ENCODE results near the gene SPX.

The SPX gene, protein sequence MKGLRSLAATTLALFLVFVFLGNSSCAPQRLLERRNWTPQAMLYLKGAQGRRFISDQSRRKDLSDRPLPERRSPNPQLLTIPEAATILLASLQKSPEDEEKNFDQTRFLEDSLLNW

DNA sequence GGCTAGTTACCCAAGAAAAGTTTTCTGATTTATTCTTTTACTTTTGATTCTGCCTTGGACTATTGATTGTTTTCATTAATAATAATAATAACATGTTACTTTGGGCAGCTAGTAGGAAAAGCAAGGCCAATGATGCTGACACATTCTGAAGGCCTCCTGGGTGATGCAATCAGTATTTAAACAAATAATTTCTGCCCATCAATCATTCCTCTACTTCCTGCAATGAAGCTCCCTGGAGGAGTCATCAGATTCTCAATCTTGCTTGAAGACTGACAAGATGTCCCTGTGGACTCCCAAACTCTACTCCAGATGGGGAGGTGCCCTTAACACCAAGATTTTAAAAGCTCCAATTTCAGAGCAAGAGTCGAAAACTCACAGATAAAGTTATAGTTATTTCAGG lies at the start of gene SPX:
SPX (plus strand) TSS at position 244 of the 400 bp plus-strand sequence. CDS start 177 bp downstream, outside the sequence.
- H3K27ac ChIP-seq = no peak within 1 kb of the TSS
- H3K4me3 ChIP-seq = peak within 1 kb of the TSS in 1 of 7 experiments; percentile 38

DNA sequence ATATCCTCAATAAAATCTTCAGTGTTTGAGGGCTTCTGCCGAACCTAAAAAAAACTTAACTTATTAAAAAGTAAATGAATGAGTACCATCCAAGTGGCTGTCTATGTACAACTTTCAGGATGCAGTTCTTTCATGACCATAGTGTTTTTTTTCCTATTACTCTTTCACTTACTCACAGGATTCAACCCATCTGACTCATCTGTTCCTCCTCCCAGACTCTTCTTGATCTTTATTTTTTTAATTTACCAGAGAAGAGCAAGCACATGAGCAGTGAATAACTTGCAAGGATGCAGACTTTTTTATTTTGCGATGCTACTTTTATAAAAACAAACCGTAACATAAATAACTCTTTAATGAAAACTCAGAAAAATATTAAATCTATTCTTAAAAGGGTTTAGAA lies 49.1 kb upstream of the SPX start:
- Histone ChIP-seq H3K27ac (no peak overlapping the region), H3K4me3 (no peak overlapping the region)

DNA sequence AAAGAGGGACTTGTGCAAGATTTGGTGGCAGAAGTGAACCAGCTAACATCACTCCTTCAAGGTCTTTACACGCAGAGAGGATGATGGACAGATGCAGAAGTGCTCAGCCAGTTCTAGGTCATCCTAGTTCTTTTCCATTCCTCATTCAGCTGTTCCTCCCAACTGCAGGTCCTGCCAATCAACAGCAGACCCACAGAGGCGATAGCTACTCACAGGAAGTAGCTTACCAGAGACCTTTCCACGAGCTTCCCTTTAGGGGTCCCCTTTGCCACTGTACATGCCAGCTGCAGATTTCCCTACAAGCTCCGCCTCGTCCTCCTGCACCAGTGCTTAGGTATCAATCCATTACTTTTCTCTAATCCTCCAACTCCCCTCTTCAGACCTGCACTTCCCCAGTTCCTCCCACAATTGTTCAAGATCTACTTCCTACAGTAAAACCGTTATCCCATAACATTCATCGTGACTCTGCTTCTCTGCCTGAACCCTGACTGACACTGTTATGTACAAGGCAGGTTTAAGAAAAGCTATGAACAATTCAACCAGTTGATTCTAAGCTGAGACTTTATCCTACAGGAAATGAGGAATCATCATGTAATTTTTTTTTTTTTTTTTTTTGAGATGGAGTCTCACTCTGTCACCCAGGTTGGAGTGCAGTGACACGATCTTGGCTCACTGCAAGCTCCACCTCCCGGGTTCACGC lies 47.2 kb upstream of the SPX start:
- Histone ChIP-seq H3K27ac (no peak overlapping the region), H3K4me3 (no peak overlapping the region)

DNA sequence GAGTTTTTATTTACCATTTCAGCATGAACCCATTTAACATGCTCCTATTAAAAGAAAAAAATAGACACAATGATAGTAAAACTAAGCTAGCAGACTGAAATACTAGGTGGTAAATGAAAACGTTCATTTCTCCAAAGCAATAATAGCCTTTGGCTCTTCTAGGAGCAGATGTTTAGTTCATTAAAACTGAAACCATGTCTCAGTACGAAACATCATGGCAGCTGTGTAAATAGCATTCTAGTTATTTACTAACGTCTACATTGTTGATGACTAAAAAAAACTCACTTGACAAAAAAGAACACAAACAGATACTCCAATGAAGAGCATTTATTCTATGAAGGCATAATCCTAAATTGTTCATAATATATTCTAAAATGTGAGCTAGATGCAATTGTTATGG lies 42.6 kb upstream of the SPX start:
- Histone ChIP-seq H3K4me3 (no peak overlapping the region), H3K27ac (no peak overlapping the region)

DNA sequence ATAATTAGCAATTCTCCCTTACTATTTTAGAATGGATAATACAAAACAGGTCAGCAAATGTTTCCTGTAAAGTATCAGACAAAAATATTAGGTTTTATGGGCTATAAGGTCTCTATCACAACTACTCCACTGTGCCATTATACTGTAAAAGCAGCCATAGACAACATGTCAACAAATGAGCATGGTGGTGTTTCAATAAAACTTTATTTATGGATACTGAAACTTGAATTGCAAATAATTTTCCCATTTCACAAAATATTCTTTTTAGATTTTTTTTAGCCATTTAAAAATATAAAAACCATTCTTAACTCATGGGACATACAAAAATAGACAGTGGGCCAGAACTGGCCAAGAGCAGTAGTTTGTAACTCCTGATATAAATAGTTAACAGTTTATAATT lies 40.1 kb upstream of the SPX start:
- no peak overlapping the region for H3K4me3 ChIP-seq
- no peak overlapping the region for H3K27ac ChIP-seq

DNA sequence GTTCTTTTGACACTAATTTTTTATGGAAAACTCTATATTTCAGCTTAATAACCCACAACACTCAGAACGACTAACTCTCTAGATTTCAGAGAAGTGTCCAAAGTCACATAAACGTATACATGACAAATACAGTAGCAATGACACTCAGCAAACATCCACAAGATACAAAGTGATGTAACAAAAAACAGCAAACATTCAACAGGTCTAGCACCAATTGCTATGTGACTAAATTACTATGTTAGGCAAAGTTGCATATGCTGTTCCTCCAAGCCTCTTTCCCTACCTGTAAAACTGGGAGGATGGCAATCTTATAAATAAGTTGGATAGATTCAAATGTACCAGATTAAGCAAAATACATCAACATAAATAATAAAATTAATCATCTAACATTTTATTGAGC lies 26.3 kb upstream of the SPX start:
- no peak overlapping the region for H3K27ac ChIP-seq
- H3K4me3 ChIP-seq = no peak overlapping the region

DNA sequence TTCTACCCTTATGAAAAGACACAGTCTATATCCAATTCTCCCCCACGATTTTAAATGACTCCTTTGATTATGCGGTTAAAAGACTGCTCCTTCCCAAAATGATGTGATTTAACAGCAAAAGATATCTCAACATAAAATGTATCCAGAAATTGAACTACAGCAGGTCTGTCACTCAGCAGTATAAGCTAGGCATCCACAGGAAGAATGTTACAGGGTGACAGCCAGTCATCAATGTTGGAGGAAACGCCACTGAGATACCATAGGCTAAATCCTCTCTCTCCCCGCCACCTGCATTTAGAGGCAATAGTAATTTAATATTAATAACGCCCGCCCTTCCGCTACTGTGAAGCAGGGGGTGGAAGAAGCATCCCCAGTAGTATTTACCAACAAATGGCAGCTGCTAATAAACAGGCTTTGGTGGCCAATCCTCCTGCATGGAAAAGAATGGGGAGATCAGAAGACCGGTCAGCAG lies 25.3 kb upstream of the SPX start:
- peak overlapping the region; percentile 31 to 98 (median 88) for H3K27ac ChIP-seq
- H3K4me3 ChIP-seq = peak overlapping the region; percentile 89 to 99 (median 94)

DNA sequence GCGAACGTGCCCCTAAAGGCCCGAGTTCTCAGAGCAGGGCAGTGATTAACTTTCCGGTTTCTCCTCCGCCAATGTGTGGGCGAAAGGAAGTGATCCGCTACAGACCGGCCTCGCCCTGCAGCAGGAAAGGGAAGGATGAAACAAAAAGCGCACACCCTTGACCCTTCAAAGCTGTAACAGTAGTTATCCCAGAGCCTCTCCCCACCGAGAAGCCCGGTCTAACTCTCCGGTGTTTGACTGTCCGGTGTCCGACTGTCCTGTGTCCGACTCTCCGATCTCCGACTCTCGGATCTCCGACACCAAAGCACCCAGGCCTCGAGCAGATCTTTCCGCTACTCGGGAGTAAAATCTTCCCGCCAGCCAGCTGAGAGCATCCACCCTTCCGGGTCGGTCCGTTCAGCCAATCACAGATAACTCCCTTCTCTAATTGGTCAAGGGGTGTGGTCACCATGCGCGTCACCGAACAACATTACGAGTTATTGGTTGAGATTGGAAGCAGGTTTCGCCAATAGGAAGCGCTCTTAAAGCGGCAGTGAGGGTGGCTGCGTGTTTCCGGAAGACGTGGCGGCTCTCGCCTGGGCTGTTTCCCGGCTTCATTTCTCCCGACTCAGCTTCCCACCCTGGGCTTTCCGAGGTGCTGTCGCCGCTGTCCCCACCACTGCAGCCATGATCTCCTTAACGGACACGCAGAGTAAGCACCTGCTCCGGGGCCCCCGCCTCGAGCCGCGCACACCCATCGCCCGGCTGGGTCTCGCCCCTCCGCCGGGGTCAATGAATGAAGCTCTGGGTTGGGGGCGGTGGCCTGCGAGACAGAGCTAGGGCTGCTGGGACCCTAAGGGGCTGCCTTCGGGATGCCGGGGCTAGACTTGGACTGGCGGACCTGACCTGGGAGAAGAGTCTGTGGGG lies 24.6 kb upstream of the SPX start, which contains the start of the genes GOLT1B and RECQL:
GOLT1B (plus strand) TSS at position 532 of the 906 bp plus-strand sequence; CDS start at position 667, 135 bp downstream.
RECQL (minus strand) TSS at position 378 of the 906 bp plus-strand sequence. CDS start 2,065 bp downstream, outside the sequence.
- H3K27ac ChIP-seq = peak within 1 kb of the TSS; percentile 78 to 98 (median 89)

DNA sequence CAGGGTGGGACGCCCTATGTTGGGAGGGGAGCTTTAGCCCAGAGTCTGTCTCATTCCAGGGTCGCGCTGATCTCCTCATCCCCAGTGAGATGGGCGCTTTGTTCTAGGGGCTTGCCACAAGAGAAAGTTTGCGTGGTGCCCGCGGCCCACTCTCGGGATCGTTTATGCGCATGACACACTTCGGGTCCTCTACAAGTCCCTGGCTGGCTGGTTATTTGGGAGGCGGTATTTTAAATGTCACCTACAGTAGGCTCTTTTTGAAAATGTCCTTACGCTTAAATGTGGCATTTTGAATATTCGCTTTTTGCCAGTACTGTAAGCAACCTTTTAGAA lies 24.0 kb upstream of the SPX start:
- Histone ChIP-seq H3K4me3 (peak overlapping the region; percentile 89 to 99 (median 94)), H3K27ac (peak overlapping the region; percentile 78 to 98 (median 89))

More for the DNA sequence above, 24.6 kb upstream of the SPX start, which contains the start of the genes GOLT1B and RECQL:
- peak within 1 kb of the TSS; percentile 89 to 99 (median 94) for H3K4me3 ChIP-seq

DNA sequence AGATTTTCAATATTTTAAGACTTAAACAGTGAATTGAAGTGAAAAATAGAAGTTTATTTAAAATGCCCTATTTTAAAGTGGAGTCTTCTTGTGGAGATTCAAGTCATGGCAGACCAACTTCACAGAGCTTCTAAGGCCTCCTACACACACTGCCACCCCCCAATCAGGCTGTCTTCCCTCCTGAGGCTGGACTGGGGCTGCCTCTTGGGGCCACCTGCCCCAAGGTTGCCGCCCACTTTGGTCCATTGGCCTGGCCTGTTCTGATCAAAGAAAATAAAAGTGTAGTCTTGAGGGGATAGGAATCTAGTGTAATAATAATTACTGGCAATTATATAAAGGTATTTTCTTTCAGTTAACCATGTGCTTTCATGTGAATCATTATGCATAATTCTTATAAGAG lies 23.2 kb upstream of the SPX start:
- Histone ChIP-seq H3K4me3 (peak overlapping the region in 6 of 7 experiments; percentile 6 to 99 (median 92)), H3K27ac (no peak overlapping the region)

DNA sequence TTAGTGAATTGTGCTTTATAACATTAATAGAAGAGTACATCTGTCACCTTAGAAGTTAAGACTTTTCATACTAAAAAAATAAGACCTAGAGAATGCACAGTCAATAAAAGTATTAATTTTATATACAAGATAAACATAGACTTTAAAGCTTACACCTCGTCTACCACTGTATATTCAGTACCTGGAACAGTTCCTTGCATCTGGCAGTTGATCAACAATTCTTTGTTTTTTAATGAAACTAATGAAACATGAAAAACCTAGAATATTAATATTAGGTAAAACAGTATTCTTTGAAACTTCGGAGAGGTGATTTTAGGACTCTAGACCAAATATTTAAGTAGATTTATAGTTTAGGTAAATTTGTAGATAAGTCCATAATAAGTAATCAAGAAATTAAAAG lies 20.2 kb upstream of the SPX start:
- H3K4me3 ChIP-seq = no peak overlapping the region

DNA sequence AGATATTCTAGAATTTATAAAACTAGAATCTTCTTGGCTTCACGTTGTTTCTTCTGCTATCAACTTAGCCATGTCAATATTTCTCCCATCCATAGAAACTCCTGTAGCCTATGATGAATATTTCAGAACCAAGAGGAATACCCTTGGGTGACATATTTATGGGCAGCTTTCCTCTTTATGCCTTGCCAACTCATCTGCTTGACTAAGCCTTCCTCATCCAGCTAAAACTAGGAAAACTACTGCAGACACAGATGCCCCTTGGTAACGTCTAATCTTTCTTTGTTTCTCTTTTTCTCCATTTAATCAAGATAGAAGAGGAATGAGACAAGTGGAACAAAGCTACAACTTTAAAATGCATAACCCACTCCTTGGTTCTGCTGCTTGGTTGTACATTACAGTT lies 18.2 kb upstream of the SPX start:
- Histone ChIP-seq H3K4me3 (no peak overlapping the region), H3K27ac (no peak overlapping the region)

More for the DNA sequence above, 20.2 kb upstream of the SPX start:
- H3K27ac ChIP-seq = no peak overlapping the region

DNA sequence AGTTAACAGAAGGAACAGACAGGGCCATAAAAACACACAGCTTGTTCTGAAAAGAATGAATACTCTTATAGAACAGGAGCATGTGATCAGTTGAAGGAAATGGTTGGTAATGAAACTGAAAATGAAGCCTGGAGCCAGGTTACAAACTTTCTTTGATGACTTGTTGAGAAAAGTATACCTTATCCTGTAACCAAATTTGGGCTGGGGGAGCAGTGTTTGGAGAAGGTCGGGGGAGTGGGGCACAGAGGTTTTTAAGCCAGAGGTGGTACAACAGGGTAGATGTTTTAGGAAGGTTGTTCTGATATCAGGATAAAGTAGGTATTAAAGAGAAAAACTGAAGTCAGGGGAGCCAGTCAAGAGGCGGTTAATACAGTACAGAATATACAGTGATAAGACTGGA lies 16.3 kb upstream of the SPX start:
- Histone ChIP-seq H3K4me3 (no peak overlapping the region), H3K27ac (peak overlapping the region in 1 of 21 experiments; percentile 3)

DNA sequence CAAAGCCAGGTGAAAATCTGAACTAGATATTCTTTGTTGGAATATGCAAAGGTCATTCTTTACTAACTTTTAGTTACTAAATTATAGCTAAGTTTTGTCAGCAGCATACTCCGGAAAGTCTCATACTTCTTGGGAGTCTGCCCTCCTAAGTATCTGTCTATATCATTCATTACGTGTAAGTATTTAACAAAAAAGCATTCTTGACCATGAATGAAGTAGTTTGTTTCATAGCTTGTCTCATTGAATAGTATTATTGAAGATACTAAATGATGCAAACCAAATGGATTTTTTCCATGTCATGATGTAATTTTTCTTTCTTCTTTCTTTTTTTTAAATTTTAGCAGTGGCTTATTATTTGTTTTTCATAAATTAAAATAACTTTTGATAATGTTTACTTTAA lies 9.8 kb upstream of the SPX start:
- Histone ChIP-seq H3K27ac (no peak overlapping the region), H3K4me3 (no peak overlapping the region)

DNA sequence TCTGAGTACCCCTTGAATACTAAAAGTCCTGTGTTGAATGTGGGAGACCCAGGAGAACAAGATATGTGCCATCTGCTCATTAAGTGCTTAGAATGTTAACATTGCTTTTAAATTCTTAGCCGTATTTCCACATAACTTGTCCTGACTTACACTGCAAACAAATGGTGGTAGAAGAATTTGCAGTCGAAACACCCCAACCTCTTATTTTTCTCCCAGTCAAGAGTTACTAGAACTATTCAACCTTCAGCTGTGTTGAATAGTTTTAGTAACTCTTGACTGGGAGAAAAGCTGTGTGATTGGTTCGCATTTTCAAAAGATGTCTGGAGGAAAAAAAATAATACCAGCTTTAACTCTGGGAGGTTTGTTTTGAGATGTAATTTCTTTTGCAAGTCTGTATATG lies 7.6 kb upstream of the SPX start:
- Histone ChIP-seq H3K4me3 (no peak overlapping the region), H3K27ac (no peak overlapping the region)

DNA sequence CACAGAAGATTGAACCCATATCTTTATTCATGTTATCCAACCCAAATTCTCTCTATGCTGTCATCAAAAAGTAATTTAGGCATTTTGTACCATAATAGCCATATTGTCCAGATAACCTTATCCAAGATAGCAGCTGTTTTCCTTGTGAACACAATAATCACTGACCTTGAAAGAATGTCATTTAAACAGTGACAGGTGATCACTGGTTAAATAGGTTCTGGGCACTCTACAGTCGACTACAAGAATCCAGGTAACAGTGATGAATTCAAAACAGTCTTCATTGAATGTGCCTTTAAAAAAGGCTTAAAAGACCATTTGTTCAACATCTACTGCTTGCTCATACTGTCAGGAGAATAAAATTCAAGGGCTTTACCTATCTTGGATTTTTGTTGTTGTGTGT lies 4.6 kb upstream of the SPX start:
- no peak overlapping the region for H3K27ac ChIP-seq
- no peak overlapping the region for H3K4me3 ChIP-seq

DNA sequence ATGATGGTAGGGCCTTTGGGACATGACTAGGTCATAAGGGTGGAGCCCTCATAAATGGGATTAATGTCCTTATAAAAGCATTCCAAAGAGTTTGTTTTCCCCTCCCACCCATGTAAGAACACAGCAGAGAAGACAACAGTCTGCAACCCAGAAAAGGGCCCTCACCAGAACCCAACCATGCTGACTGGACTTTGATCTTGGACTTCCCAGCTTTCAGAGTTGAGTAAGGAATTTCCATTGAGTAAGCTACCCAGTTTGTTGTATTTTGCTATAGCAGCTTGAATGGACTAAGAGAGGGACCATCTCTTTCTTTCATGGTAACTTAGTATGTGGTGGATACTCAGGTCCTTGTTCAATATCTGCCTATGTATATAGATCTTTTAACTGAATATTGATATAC lies 2.9 kb upstream of the SPX start:
- Histone ChIP-seq H3K27ac (no peak overlapping the region), H3K4me3 (no peak overlapping the region)

DNA sequence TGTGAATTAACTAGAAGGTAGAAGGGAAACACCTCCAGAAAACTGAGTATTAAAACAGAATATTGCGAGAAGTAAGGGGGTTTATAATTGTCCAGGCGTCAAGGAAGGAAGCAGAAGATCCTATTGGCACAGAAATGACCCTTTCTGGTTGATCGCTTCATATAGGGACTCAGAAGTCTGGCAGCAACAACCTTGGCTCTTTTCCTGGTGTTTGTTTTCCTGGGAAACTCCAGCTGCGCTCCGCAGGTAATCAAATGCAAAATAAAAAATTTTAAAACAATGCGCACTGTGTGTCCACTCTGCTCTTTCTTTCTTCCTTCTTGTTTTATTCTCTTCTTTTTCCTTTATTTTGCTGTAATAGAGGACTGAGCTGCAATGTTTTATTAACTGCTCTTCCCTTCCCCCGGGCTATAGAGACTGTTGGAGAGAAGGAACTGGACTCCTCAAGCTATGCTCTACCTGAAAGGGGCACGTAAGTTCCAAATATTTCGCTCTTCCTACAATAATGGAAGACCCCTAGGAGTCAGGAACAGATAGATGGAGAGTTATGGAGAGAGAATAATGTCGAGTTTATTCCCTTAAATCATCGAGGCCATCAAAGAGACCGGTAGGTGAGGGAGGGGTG lies 737 bp downstream of the SPX start:
- no peak overlapping the region for H3K27ac ChIP-seq
- peak overlapping the region in 2 of 7 experiments; percentile 38 to 47 for H3K4me3 ChIP-seq

DNA sequence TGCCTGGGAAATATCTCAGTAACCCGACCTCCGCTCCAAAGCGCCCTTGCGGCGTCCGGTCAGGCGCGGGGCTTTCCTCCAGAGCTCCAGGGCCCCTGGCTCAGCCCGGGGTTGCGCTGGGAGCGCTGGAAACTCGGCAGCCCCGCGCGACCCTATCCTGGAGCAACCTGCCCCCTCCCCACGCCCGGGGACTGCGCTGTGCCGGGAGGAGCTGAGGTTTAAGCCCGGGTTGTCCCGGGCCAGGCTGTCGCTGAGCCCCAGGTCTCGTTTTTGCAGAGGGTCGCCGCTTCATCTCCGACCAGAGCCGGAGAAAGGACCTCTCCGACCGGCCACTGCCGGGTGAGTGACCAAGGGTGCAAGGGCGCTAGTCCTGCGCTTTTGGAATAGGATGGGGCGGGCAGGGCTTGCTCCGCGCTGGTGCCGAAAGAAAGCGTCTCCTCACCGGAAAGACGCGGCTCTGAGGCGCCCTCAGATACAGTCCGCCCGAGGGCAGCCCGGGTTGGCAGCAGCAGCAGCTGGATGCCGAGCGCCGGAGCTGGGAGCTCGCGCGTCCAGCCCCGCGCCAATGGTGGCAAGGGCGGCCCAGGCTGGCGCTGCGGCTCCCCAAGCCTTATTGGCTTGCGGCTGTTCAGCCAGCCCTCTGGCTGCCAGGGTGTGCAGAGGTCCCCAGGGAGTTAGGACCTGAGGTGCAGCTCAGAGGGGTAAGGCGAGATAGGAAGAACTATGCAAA lies 1.5 kb downstream of the SPX start:
- H3K27ac ChIP-seq = no peak overlapping the region
- H3K4me3 ChIP-seq = peak overlapping the region; percentile 26 to 49 (median 38)

Data from skin epidermis (tissue), 12 donors.